KMS-11 (cell line): ENCODE measurements around the gene OR2T34.

Experiments used
- H2AFZ ChIP-seq: fragments of 200-600 bp; sonication (generic); 2 replicates; pipeline ENCODE4 v1.6.1; 2016; ENCODE audit warnings: antibody characterized with exemption, mixed run types, low read depth
- H3K27ac ChIP-seq: fragments of 200-600 bp; sonication (generic); 2 replicates; pipeline ENCODE4 v1.6.1; 2016; ENCODE audit warnings: mild to moderate bottlenecking, mixed run types
- H3K27me3 ChIP-seq: fragments of 200-600 bp; sonication (generic); 2 replicates; pipeline ENCODE4 v1.6.1; 2017; ENCODE audit warnings: mild to moderate bottlenecking, low read depth, mixed run types, moderate library complexity; ENCODE audit not compliant: insufficient read depth
- H3K36me3 ChIP-seq: fragments of 200-600 bp; sonication (generic); 2 replicates; pipeline ENCODE4 v1.6.1; 2017; ENCODE audit warnings: mild to moderate bottlenecking, mixed run types; ENCODE audit not compliant: insufficient read depth
- H3K4me1 ChIP-seq: fragments of 200-600 bp; sonication (generic); 2 replicates; pipeline ENCODE4 v1.6.1; 2016; ENCODE audit warnings: mild to moderate bottlenecking, low read depth, mixed run types; ENCODE audit not compliant: poor library complexity, severe bottlenecking
- H3K4me2 ChIP-seq: fragments of 200-600 bp; sonication (generic); 2 replicates; pipeline ENCODE4 v1.7.0; 2016; ENCODE audit warnings: mild to moderate bottlenecking, mixed run types
- H3K4me3 ChIP-seq: fragments of 200-600 bp; sonication (generic); IDR thresholded peaks from 2 replicates; pipeline ENCODE4 v1.6.1; 2017; ENCODE audit warnings: low read depth, low read length, mixed read lengths; ENCODE audit not compliant: insufficient read depth
- H3K79me2 ChIP-seq: fragments of 200-600 bp; sonication (generic); 2 replicates; pipeline ENCODE4 v1.6.1; 2016; ENCODE audit warnings: low read depth, mixed run types; ENCODE audit not compliant: insufficient read depth
- H3K9ac ChIP-seq: fragments of 200-600 bp; sonication (generic); 2 replicates; pipeline ENCODE4 v1.6.1; 2016; ENCODE audit warnings: mild to moderate bottlenecking, mixed run types
- H4K20me1 ChIP-seq: fragments of 200-600 bp; sonication (generic); 2 replicates; pipeline ENCODE4 v1.6.1; 2016; ENCODE audit warnings: mild to moderate bottlenecking, mixed run types; ENCODE audit not compliant: insufficient read depth
- CTCF ChIP-seq: fragments of 200-600 bp; sonication (generic); conservative IDR thresholded peaks from 2 replicates; pipeline ENCODE4 v1.6.1; 2017; ENCODE audit warnings: low read depth, mild to moderate bottlenecking, antibody characterized with exemption, low read length, moderate library complexity, mixed read lengths

Gene OR2T34

GRCh38 chr1:248613742-248614141, 39.2 kb upstream of the OR2T34 start:
- H3K27ac ChIP-seq: peak overlapping the region; percentile 7; the same call in 1 of the 2 replicates
- no peaks in the 10 kb centered on the region for H3K36me3 ChIP-seq
- peak overlapping the region; percentile 11; the same call in 1 of the 2 replicates for H2AFZ ChIP-seq
- no peaks in the 10 kb centered on the region for H3K27me3 ChIP-seq
- no peak for TF ChIP-seq CTCF
- H3K4me3 ChIP-seq: no peak overlapping the region
- H3K79me2 ChIP-seq: no peaks in the 10 kb centered on the region
- peak overlapping the region; percentile 22; the same call in 1 of the 2 replicates for H3K4me2 ChIP-seq
- H4K20me1 ChIP-seq: no peaks in the 10 kb centered on the region
- no peak overlapping the region for H3K9ac ChIP-seq
- H3K4me1 ChIP-seq: peaks cover 24% of the 10 kb centered on the region

GRCh38 chr1:248611883-248612414, 37.4 kb upstream of the OR2T34 start:
- peaks cover 24% of the 10 kb centered on the region for H3K4me1 ChIP-seq
- H3K27ac ChIP-seq: no peak overlapping the region
- H3K27me3 ChIP-seq: no peaks in the 10 kb centered on the region
- H3K4me2 ChIP-seq: no peak overlapping the region
- H3K9ac ChIP-seq: no peak overlapping the region
- no peaks in the 10 kb centered on the region for H3K36me3 ChIP-seq
- H2AFZ ChIP-seq: no peak overlapping the region
- TF ChIP-seq CTCF: no peak
- no peaks in the 10 kb centered on the region for H3K79me2 ChIP-seq
- no peaks in the 10 kb centered on the region for H4K20me1 ChIP-seq
- no peak overlapping the region for H3K4me3 ChIP-seq

GRCh38 chr1:248610301-248610700, 35.7 kb upstream of the OR2T34 start:
- no peak for TF ChIP-seq CTCF
- Histone ChIP-seq H3K4me1 (peaks cover 24% of the 10 kb centered on the region), H3K4me2 (no peak overlapping the region), H3K27ac (no peak overlapping the region), H2AFZ (no peak overlapping the region), H3K79me2 (no peaks in the 10 kb centered on the region), H3K27me3 (no peaks in the 10 kb centered on the region), H3K9ac (no peak overlapping the region), H4K20me1 (no peaks in the 10 kb centered on the region), H3K36me3 (no peaks in the 10 kb centered on the region), H3K4me3 (no peak overlapping the region)

- Histone ChIP-seq H3K36me3 (no peaks in the 10 kb centered on the region), H3K27ac (no peak overlapping the region), H3K4me3 (no peak overlapping the region), H3K27me3 (no peaks in the 10 kb centered on the region), H3K4me1 (peaks cover 10% of the 10 kb centered on the region), H4K20me1 (no peaks in the 10 kb centered on the region), H3K9ac (no peak overlapping the region), H3K4me2 (no peak overlapping the region), H3K79me2 (no peaks in the 10 kb centered on the region), H2AFZ (no peak overlapping the region)
- no peak for TF ChIP-seq CTCF
Measured at GRCh38 chr1:248599396-248599795, 24.8 kb upstream of the OR2T34 start.
